Astrocyte (in vitro differentiated cells and primary cell): ENCODE data around the gene BRIX1. TPM values are rescaled to one million over a fixed set of nuclear protein-coding genes. Genes with fewer than 3 reads are reported as not detected.
A peak's percentile ranks its signal among the peaks of the same experiment; 100 is the strongest.

Experiments
- DNase-seq: peaks from one replicate; pipeline ENCODE4 v3.0.0-alpha.2; 2010; ENCODE audit warnings: low read depth
- FAIRE-seq: peaks from 2 replicates; lab custom pipeline; 2011; peaks lifted over from hg19 to GRCh38; lab: Jason Lieb, UNC
- H2AFZ ChIP-seq: 2 replicates; pipeline ENCODE4 v1.6.0; 2012; ENCODE audit warnings: low read depth, low read length, inconsistent platforms
- H3K27ac ChIP-seq: 2 replicates; pipeline ENCODE4 v1.5.1; 2011; ENCODE audit warnings: low read depth, low read length, inconsistent platforms
- H3K27me3 ChIP-seq: 2 replicates; pipeline ENCODE4 v1.6.0; 2011; ENCODE audit warnings: low read length, inconsistent platforms; ENCODE audit not compliant: insufficient read depth
- H3K36me3 ChIP-seq: 2 replicates; pipeline ENCODE4 v1.5.1; 2011; ENCODE audit warnings: low read length, inconsistent platforms; ENCODE audit not compliant: insufficient read depth
- H3K4me1 ChIP-seq: 2 replicates; pipeline ENCODE4 v1.5.1; 2011; ENCODE audit warnings: low read length, inconsistent platforms; ENCODE audit not compliant: insufficient read depth
- H3K4me2 ChIP-seq: 2 replicates; pipeline ENCODE4 v1.6.0; 2012; ENCODE audit warnings: low read length, inconsistent platforms
- H3K4me3 ChIP-seq: 2 replicates; pipeline ENCODE4 v1.5.1; 2011; ENCODE audit warnings: low read depth, mild to moderate bottlenecking, low read length, inconsistent platforms; ENCODE audit not compliant: insufficient read depth
- H3K79me2 ChIP-seq: 2 replicates; pipeline ENCODE4 v1.6.0; 2012; ENCODE audit warnings: mild to moderate bottlenecking, low read length, inconsistent platforms; ENCODE audit not compliant: insufficient read depth
- H3K9ac ChIP-seq: 2 replicates; pipeline ENCODE4 v1.6.0; 2012; ENCODE audit warnings: mild to moderate bottlenecking, low read length, inconsistent platforms
- H3K9me3 ChIP-seq: 2 replicates; pipeline ENCODE4 v1.5.1; 2012; ENCODE audit warnings: low read depth, mild to moderate bottlenecking, low read length, inconsistent platforms; ENCODE audit not compliant: insufficient read depth
- H4K20me1 ChIP-seq: 2 replicates; pipeline ENCODE4 v1.6.0; 2012; ENCODE audit warnings: low read length, inconsistent platforms; ENCODE audit not compliant: insufficient read depth
- H3K27ac Mint-ChIP-seq: one replicate; pipeline ENCODE4 v1.8.0; 2021; ENCODE audit warnings: mild to moderate bottlenecking, mixed read lengths; ENCODE audit not compliant: unreplicated experiment
- H3K27me3 Mint-ChIP-seq: one replicate; pipeline ENCODE4 v1.8.0; 2021; ENCODE audit warnings: low read depth, mixed read lengths; ENCODE audit not compliant: unreplicated experiment
- H3K36me3 Mint-ChIP-seq: one replicate; pipeline ENCODE4 v1.8.0; 2021; ENCODE audit warnings: low read depth, mixed read lengths; ENCODE audit not compliant: unreplicated experiment
- H3K4me1 Mint-ChIP-seq: one replicate; pipeline ENCODE4 v1.8.0; 2021; ENCODE audit warnings: low read depth, mixed read lengths; ENCODE audit not compliant: unreplicated experiment
- H3K4me3 Mint-ChIP-seq: one replicate; pipeline ENCODE4 v1.8.0; 2021; ENCODE audit warnings: mild to moderate bottlenecking, moderate library complexity, mixed read lengths; ENCODE audit not compliant: unreplicated experiment
- H3K9me3 Mint-ChIP-seq: one replicate; pipeline ENCODE4 v1.8.0; 2021; ENCODE audit warnings: mild to moderate bottlenecking, mixed read lengths; ENCODE audit not compliant: unreplicated experiment
- EZH2 ChIP-seq: IDR thresholded peaks from 2 replicates; pipeline ENCODE4 v1.6.1; 2012; ENCODE audit warnings: mild to moderate bottlenecking, low read length, inconsistent platforms; ENCODE audit not compliant: insufficient read depth
- total RNA-seq: library from RNA; stranded (reverse); gene quantifications from 2 replicates; pipeline ENCODE4 v1.2.1, GENCODE V29; 2021
- TF ChIP-seq, protein P1 (sequence below): IDR thresholded peaks from 2 replicates; pipeline ENCODE4 v1.5.1; 2011; ENCODE audit warnings: low read depth, mild to moderate bottlenecking, inconsistent platforms, low read length, moderate library complexity; ENCODE audit not compliant: insufficient read depth

Gene BRIX1
- total RNA-seq, 1 donor from 2014 or later = 28.6 TPM

DNA sequence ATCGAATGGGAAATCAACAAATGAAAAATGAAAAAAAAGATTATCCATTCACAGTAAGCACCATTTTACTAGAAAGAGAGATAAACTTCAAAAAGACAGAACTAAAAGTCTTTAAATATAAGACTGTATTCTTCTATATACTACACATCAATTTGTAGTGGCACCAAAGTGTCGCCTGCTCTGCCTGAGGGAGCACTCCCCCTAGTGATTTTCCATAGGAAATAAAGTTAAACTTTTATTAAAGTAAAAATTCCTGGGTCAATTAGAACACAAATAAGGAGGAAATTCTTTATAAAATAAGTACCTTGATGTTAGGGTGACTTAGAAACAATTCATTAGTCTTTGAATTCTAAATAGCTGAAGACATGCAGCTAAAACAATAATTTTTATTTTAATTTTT is 9.9 kb upstream of the BRIX1 start:
- no peak overlapping the region for H3K4me3 ChIP-seq
- no peak overlapping the region for H3K9ac ChIP-seq
- H3K4me2 ChIP-seq = no peak overlapping the region
- Mint-ChIP-seq H3K36me3 (no peaks in the 10 kb centered on the region), H3K4me3 (no peak overlapping the region), H3K27me3 (no peaks in the 10 kb centered on the region), H3K27ac (no peak overlapping the region), H3K4me1 (no peaks in the 10 kb centered on the region), H3K9me3 (no peaks in the 10 kb centered on the region)
- H4K20me1 ChIP-seq = no peaks in the 10 kb centered on the region
- H3K9me3 ChIP-seq = no peaks in the 10 kb centered on the region
- H3K27me3 ChIP-seq = no peaks in the 10 kb centered on the region
- no peaks in the 10 kb centered on the region for H3K4me1 ChIP-seq
- TF ChIP-seq, protein P1, sequence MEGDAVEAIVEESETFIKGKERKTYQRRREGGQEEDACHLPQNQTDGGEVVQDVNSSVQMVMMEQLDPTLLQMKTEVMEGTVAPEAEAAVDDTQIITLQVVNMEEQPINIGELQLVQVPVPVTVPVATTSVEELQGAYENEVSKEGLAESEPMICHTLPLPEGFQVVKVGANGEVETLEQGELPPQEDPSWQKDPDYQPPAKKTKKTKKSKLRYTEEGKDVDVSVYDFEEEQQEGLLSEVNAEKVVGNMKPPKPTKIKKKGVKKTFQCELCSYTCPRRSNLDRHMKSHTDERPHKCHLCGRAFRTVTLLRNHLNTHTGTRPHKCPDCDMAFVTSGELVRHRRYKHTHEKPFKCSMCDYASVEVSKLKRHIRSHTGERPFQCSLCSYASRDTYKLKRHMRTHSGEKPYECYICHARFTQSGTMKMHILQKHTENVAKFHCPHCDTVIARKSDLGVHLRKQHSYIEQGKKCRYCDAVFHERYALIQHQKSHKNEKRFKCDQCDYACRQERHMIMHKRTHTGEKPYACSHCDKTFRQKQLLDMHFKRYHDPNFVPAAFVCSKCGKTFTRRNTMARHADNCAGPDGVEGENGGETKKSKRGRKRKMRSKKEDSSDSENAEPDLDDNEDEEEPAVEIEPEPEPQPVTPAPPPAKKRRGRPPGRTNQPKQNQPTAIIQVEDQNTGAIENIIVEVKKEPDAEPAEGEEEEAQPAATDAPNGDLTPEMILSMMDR = peak; percentile 40
- TF ChIP-seq EZH2 = no peak
- H3K27ac ChIP-seq = no peak overlapping the region
- FAIRE-seq (no peak), DNase-seq (no peak)
- no peaks in the 10 kb centered on the region for H3K79me2 ChIP-seq
- no peak overlapping the region for H2AFZ ChIP-seq
- H3K36me3 ChIP-seq = peaks cover 10% of the 10 kb centered on the region

DNA sequence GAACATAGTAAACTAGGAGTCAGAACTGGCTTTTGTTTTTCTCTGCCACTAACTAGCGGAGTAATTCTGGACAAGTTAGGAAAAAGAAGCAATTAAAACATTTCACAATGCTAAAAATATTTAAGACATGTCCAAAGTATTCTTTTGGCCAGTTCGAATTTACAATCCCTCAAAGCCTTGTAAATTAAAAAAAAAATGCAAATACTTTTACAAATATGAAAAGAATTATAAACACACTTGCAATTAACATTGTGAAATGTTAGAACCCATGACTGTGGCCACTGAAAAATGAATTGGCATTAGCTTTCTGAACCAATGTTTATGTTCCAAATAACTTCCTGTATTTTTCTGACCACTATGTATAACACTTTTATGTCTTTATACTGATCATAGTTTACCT is 2.4 kb upstream of the BRIX1 start:
- peaks cover 2% of the 10 kb centered on the region for H3K36me3 Mint-ChIP-seq
- no peak overlapping the region for H3K27ac Mint-ChIP-seq
- H3K4me3 Mint-ChIP-seq = no peak overlapping the region

DNA sequence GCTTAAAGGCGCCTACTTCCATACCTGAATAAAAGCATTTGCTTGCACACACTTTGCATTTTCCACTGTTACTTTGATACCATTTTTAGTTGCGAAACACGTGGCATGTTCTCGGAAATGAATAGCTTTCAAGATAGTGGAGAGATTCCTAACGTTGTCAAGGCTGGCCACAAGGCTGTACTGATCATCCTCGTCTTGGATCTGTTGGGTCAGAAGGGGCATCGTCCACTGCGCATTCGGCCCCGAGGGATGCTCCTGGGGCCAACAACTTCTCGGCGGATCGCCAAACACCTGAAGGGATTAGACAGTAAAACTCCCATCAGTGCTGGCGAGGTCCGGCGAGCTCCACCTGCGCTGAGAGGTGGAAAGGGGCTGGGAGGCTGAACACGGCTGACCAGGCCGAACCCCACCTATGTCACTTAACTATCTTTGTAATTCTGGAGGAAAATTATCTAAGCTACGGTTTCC is 806 bp upstream of the BRIX1 start:
- no peaks in the 10 kb centered on the region for H3K27me3 ChIP-seq
- peaks cover 2% of the 10 kb centered on the region for H3K36me3 Mint-ChIP-seq
- FAIRE-seq (no peak), DNase-seq (peak; percentile 20)
- H3K9me3 Mint-ChIP-seq = no peaks in the 10 kb centered on the region
- H3K4me2 ChIP-seq = peak overlapping the region; percentile 90
- peaks cover 15% of the 10 kb centered on the region for H3K4me1 Mint-ChIP-seq
- no peak overlapping the region for H3K4me3 Mint-ChIP-seq
- H3K79me2 ChIP-seq = peaks cover 74% of the 10 kb centered on the region
- H4K20me1 ChIP-seq = peaks cover 8% of the 10 kb centered on the region
- TF ChIP-seq, protein P1 = no peak
- TF ChIP-seq EZH2 = no peak
- peak overlapping the region; percentile 95 for H2AFZ ChIP-seq
- peak overlapping the region; percentile 99 for H3K4me3 ChIP-seq
- no peak overlapping the region for H3K27ac Mint-ChIP-seq
- no peaks in the 10 kb centered on the region for H3K9me3 ChIP-seq
- H3K27ac ChIP-seq = peak overlapping the region; percentile 88
- H3K27me3 Mint-ChIP-seq = no peaks in the 10 kb centered on the region
- H3K9ac ChIP-seq = peak overlapping the region; percentile 96
- H3K36me3 ChIP-seq = peaks cover 23% of the 10 kb centered on the region
- H3K4me1 ChIP-seq = peaks cover 22% of the 10 kb centered on the region

More for the DNA sequence above, 2.4 kb upstream of the BRIX1 start:
- TF ChIP-seq, protein P1 = no peak
- no peak for TF ChIP-seq EZH2
- Histone ChIP-seq H3K4me2 (no peak overlapping the region), H3K9me3 (no peaks in the 10 kb centered on the region), H2AFZ (no peak overlapping the region), H3K4me3 (no peak overlapping the region), H3K27me3 (no peaks in the 10 kb centered on the region), H3K27ac (no peak overlapping the region), H3K4me1 (peaks cover 22% of the 10 kb centered on the region), H3K36me3 (peaks cover 27% of the 10 kb centered on the region), H4K20me1 (peaks cover 7% of the 10 kb centered on the region), H3K79me2 (peaks cover 58% of the 10 kb centered on the region), H3K9ac (no peak overlapping the region)
- peaks cover 15% of the 10 kb centered on the region for H3K4me1 Mint-ChIP-seq
- FAIRE-seq (no peak), DNase-seq (peak; percentile 38)
- no peaks in the 10 kb centered on the region for H3K9me3 Mint-ChIP-seq
- no peaks in the 10 kb centered on the region for H3K27me3 Mint-ChIP-seq
